HPDE6-E6E7 (cell line): ENCODE results near the gene CAMK4.

Experiments
- DNase-seq: peaks from one replicate; pipeline ENCODE4 v3.0.0; 2011; ENCODE audit warnings: missing footprints; ENCODE audit errors: extremely low spot score

CAMK4 gene

GRCh38 chr5:111422747-111423720 is 198.8 kb downstream of the CAMK4 start:
- no peak for DNase-seq

- DNase-seq: no peak
These were observed 201.0 kb downstream of the CAMK4 start for GRCh38 chr5:111425205-111425604.

GRCh38 chr5:111427762-111428161 is 203.6 kb downstream of the CAMK4 start:
- DNase-seq: no peak

- no peak for DNase-seq
These were observed 208.8 kb downstream of the CAMK4 start for GRCh38 chr5:111432883-111433536.

GRCh38 chr5:111434800-111435199 is 210.6 kb downstream of the CAMK4 start:
- DNase-seq: no peak

GRCh38 chr5:111439473-111440075 is 215.4 kb downstream of the CAMK4 start:
- DNase-seq: no peak

DNA sequence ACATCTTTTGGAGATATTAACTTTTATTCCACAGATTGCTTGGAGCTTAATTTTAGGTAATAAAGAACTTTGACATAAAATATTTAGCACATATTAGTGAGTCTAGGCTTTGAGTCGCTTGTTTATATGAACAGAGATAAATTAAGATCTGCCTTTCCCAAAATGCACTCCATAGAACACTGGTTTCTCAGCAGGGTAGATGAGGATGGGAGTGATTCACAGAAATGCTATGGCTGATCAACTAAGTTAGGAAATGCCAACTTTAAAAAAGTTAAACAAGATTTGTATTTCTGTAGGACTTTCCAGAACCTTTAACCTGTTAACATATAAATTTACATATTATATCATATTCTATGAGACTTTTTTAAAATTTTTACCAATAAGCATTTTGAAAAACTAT is 222.9 kb downstream of the CAMK4 start:
- no peak for DNase-seq

GRCh38 chr5:111447822-111448221 is 223.6 kb downstream of the CAMK4 start:
- no peak for DNase-seq

- DNase-seq: no peak
These were observed 229.1 kb downstream of the CAMK4 start for GRCh38 chr5:111453295-111453694.

- no peak for DNase-seq
These were observed 229.6 kb downstream of the CAMK4 start for GRCh38 chr5:111453747-111454146.

DNA sequence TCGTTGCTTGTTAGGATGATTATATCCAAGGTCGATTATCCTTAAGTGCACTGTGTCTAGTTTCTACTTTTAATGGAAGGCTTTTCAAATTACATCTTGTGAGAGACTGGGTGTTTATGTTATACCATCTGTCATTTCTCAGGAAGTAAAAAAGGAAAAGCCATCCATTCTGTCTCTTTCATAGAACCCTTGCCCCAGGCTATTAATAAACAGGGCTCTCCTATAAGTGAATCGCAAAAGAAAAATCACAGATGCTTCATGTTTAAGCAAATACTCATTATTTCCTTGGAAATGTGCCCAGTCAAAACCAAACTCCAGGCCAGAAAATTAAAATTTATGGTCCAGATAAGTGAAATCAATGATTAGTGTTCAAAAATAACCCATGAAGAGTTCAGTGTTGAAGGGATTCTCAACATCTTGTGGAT is 230.0 kb downstream of the CAMK4 start:
- DNase-seq: no peak

- no peak for DNase-seq
These were observed 230.6 kb downstream of the CAMK4 start for GRCh38 chr5:111454776-111455175.

- peak; percentile 48 for DNase-seq
These were observed 237.1 kb downstream of the CAMK4 start for GRCh38 chr5:111461255-111461671.

GRCh38 chr5:111461934-111462333 is 237.8 kb downstream of the CAMK4 start:
- DNase-seq: no peak

GRCh38 chr5:111463311-111463710 is 239.1 kb downstream of the CAMK4 start:
- no peak for DNase-seq

DNA sequence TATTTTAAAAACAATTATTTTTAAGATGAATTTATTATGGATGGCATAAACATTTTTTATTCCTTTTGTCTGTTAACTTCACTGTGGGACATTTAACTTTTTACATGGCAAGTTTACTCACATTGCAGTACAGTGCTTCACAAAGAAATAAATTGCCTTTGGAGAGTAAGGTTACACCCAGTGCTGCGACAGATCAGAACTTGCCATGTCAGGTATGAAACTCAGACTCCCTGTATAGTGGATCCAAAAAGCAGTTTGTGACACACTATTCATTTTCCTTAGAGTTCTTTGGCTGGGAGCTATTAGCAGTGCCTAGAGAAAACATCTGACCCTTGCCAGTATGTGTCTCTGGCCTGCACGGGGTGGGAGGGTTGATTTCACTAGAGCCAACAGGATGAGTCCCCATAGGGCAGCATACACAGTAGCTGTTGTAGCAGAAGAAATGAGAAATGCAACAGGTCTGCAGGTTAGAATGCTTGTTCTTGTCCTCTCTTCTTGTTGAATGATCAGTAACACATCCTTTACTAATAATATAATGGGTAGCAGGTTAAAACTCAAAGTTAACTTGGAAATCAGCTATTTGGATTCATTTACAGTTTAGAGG is 245.2 kb downstream of the CAMK4 start:
- no peak for DNase-seq

DNA sequence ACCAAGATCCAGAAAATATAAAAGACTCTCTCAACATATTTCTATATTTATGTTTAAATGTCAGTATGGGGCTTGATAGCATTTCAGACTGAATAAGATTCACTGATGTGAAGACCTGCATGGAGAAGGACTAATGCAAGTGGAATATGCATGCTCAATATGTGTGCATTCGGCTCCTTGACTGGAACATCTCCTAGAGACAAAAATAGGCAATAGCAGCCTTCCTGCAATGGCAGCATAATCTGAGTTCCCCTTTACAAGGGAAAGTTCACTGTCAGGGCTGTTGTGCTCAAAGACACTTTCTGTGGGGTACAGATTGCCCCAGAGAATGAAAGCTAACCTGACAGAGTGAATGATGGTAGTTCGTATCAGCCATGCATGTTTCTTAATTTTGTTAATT is 245.7 kb downstream of the CAMK4 start:
- no peak for DNase-seq

DNA sequence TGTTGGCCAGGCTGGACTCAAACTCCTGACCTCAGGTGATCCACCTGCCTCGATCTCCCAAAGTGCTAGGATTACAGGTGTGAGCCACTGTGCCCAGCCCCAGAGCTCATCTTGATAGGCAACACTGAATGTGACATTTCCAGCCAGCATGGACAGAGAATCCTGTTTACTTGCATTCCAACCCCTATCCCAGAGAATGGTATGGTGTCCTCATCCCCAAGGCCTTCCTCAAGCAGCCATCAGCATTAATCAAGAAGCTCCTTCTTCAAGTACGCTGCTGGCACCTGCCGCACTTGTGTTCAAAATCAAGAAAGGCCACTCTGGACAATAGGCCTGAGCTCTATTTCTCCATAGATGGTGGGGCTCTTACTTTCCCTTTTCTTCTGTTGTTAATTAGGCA is 247.9 kb downstream of the CAMK4 start:
- no peak for DNase-seq

DNA sequence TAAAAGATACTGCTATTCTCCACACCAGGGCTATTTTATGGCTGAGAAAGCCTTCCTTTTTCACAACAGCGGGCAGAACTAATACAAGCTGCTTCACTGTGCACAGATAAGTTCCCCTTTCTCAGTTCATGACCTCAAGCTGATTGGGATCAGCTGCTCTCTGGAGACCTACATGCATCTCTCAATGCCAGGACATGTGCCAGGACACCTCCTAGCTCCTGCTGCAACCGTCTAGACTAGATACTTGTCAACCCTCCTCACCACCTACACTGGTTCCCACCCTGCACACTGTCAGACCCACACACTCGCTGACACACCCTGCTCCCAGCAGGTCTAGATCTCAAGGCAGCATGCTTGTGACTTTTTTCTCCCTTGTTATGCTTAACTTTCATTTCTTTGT is 248.4 kb downstream of the CAMK4 start:
- no peak for DNase-seq

GRCh38 chr5:111478266-111478665 is 254.1 kb downstream of the CAMK4 start:
- DNase-seq: no peak

DNA sequence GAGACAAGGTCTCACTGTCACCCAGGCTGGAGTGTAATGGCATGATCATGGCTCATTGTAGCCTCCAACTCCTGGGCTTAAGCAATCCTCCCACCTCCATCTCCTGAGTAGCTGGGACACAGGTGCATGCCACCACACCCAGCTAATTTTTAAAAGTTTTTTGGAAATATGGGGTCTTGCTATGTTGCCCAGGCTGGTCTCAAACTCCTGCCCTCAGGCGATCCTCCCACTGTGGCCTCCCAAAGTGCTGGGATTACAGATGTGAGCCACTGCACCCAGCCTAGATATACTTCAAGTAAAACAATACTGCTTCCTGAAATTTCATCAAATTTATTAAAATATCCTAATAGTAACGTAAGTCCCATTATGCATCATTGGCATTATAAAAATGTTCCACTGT is 254.7 kb downstream of the CAMK4 start:
- DNase-seq: no peak

GRCh38 chr5:111480346-111480745 is 256.2 kb downstream of the CAMK4 start:
- DNase-seq: no peak
